SK-N-SH (cell line): Measurements from ENCODE around the gene ASCC1. TPM values are rescaled to one million over a fixed set of nuclear protein-coding genes. Genes with fewer than 3 reads are reported as not detected.
"Not testable (repeated sequence)": the region's sequence is repeated elsewhere in the genome, so short reads cannot be mapped to it uniquely, and the experiment has no call there.

Experiments
- CTCF ChIA-PET: fragments of 300-600, 350-600 bp; formaldehyde crosslinking; extraction: SDS; loops from one replicate; lab custom pipeline; 2021; lab: Yijun Ruan, JAX
- POLR2A ChIA-PET: fragments of 350-600 bp; sonication (Branson Sonifier 250); formaldehyde crosslinking; extraction: SDS; loops from one replicate; lab custom pipeline; 2020; ENCODE audit warnings: antibody characterized with exemption, inconsistent platforms; lab: Yijun Ruan, JAX
- DNase-seq: peaks from one replicate; pipeline ENCODE4 v3.0.0; 2012
- H2AFZ ChIP-seq: fragments of 200-600 bp; sonication (generic); 2 replicates; pipeline ENCODE4 v1.8.1; 2016; ENCODE audit warnings: antibody characterized with exemption, mild to moderate bottlenecking, low read depth
- H3F3A ChIP-seq: fragments of 200-600 bp; sonication (generic); replicated peaks from 2 replicates; pipeline ENCODE3; 2016; ENCODE audit warnings: antibody characterized with exemption, mild to moderate bottlenecking; ENCODE audit not compliant: insufficient read depth
- H3K27ac ChIP-seq, 2 experiments: fragments of 200-500 bp in 1 of 2; fragments of 200-600 bp in 1 of 2; sonication (Bioruptor generic) in 1 of 2; sonication (generic), shearing (Covaris generic) in 1 of 2; 2 replicates each; pipeline versions ENCODE4 v1.5.1 to v1.6.1; 2014 to 2016; ENCODE audit warnings: low read depth in 2 of 2, inconsistent platforms in 1 of 2, low read length in 1 of 2, mild to moderate bottlenecking in 1 of 2, mixed read lengths in 1 of 2
- H3K27me3 ChIP-seq: fragments of 200-600 bp; sonication (generic), shearing (Covaris generic); 2 replicates; pipeline ENCODE4 v1.6.1; 2016; ENCODE audit warnings: mixed run types; ENCODE audit not compliant: insufficient read depth
- H3K36me3 ChIP-seq, 2 experiments: fragments of 200-500 bp in 1 of 2; fragments of 200-600 bp in 1 of 2; sonication (Bioruptor generic) in 1 of 2; sonication (generic) in 1 of 2; replicated peaks in 1 of 2; 2 replicates each; pipeline versions ENCODE3 to v1.5.1; 2014 to 2016; ENCODE audit warnings: low read length in 1 of 2, mild to moderate bottlenecking in 1 of 2; ENCODE audit not compliant: insufficient read depth in 2 of 2, control insufficient read depth in 1 of 2
- H3K4me1 ChIP-seq, 2 experiments: fragments of 200-500 bp in 1 of 2; fragments of 200-600 bp in 1 of 2; sonication (Bioruptor generic) in 1 of 2; sonication (generic), shearing (Covaris generic) in 1 of 2; 2 replicates each; pipeline versions ENCODE4 v1.5.1 to v1.6.1; 2014 to 2016; ENCODE audit warnings: low read depth in 1 of 2, low read length in 1 of 2, mixed run types in 1 of 2; ENCODE audit not compliant: insufficient read depth in 2 of 2, control insufficient read depth in 1 of 2
- H3K4me2 ChIP-seq: fragments of 200-600 bp; sonication (generic), shearing (Covaris generic); 2 replicates; pipeline ENCODE4 v1.6.1; 2017; ENCODE audit warnings: mixed run types
- H3K4me3 ChIP-seq, 2 experiments: fragments of 200-500 bp in 1 of 2; fragments of 200-600 bp in 1 of 2; sonication (Bioruptor generic) in 1 of 2; sonication (generic), shearing (Covaris generic) in 1 of 2; 2 replicates each; pipeline versions ENCODE4 v1.5.1 to v1.8.1; 2014 to 2016; ENCODE audit warnings: low read depth in 2 of 2, inconsistent platforms in 1 of 2, low read length in 1 of 2, mild to moderate bottlenecking in 1 of 2, mixed read lengths in 1 of 2, moderate library complexity in 1 of 2
- H3K79me2 ChIP-seq: fragments of 200-600 bp; sonication (generic); 2 replicates; pipeline ENCODE4 v1.8.1; 2017; ENCODE audit warnings: mild to moderate bottlenecking; ENCODE audit not compliant: insufficient read depth
- H3K9ac ChIP-seq: fragments of 200-600 bp; sonication (generic); 2 replicates; pipeline ENCODE4 v1.6.1; 2017; ENCODE audit warnings: mixed run types
- H3K9me2 ChIP-seq: fragments of 200-600 bp; sonication (generic); 2 replicates; pipeline ENCODE4 v1.6.1; 2017; ENCODE audit warnings: mixed run types
- H3K9me3 ChIP-seq: fragments of 200-600 bp; sonication (generic); 2 replicates; pipeline ENCODE4 v1.6.1; 2017; ENCODE audit warnings: mixed run types, mild to moderate bottlenecking, moderate library complexity
- H4K20me1 ChIP-seq: fragments of 200-600 bp; sonication (generic); 2 replicates; pipeline ENCODE4 v1.6.1; 2017; ENCODE audit warnings: mild to moderate bottlenecking, mixed run types; ENCODE audit not compliant: insufficient read depth
- CHD2 ChIP-seq: fragments of 150-350 bp; IDR thresholded peaks from 2 replicates; pipeline ENCODE4 v1.6.1; 2018; ENCODE audit warnings: low read length; ENCODE audit not compliant: partially characterized antibody
- ELF1 ChIP-seq: IDR thresholded peaks from 2 replicates; pipeline ENCODE4 v1.4.0; 2012
- EZH2phosphoT487 ChIP-seq: fragments of 200-600 bp; sonication (generic); IDR thresholded peaks from 2 replicates; pipeline ENCODE4 v1.6.1; 2017; ENCODE audit warnings: low read depth, mixed run types, mild to moderate bottlenecking, antibody characterized with exemption, moderate library complexity, borderline replicate concordance
- MXI1 ChIP-seq: IDR thresholded peaks from 2 replicates; pipeline ENCODE4 v1.6.1; 2012; ENCODE audit warnings: mild to moderate bottlenecking, low read depth, low read length, improper control_type of control experiment
- NRF1 ChIP-seq: IDR thresholded peaks from 2 replicates; pipeline ENCODE4 v1.6.1; 2012; ENCODE audit warnings: low read depth, mild to moderate bottlenecking, low read length
- POLR2AphosphoS5 ChIP-seq: IDR thresholded peaks from 2 replicates; pipeline ENCODE4 v1.6.1; 2012; ENCODE audit warnings: low read depth, low read length
- RCOR1 ChIP-seq: fragments of 150-350 bp; IDR thresholded peaks from 2 replicates; pipeline ENCODE4 v1.6.1; 2017; ENCODE audit warnings: antibody characterized with exemption, low read length
- REST ChIP-seq: IDR thresholded peaks from 2 replicates; pipeline ENCODE4 v1.6.1; 2012; ENCODE audit warnings: mild to moderate bottlenecking, low read depth, low read length, moderate library complexity
- RFX5 ChIP-seq: IDR thresholded peaks from 2 replicates; pipeline ENCODE4 v1.6.1; 2012; ENCODE audit warnings: mild to moderate bottlenecking, improper control_type of control experiment, low read length
- SIN3A ChIP-seq: IDR thresholded peaks from 2 replicates; pipeline ENCODE4 v1.6.1; 2012; ENCODE audit warnings: low read depth, mild to moderate bottlenecking, low read length, moderate library complexity, borderline replicate concordance
- TCF12 ChIP-seq: IDR thresholded peaks from 2 replicates; pipeline ENCODE4 v1.4.0; 2012
- TEAD4 ChIP-seq: IDR thresholded peaks from 2 replicates; pipeline ENCODE4 v1.4.0; 2012; ENCODE audit warnings: mild to moderate bottlenecking, borderline replicate concordance; ENCODE audit not compliant: insufficient read depth
- USF1 ChIP-seq: IDR thresholded peaks from 2 replicates; pipeline ENCODE4 v1.4.0; 2012; ENCODE audit warnings: low read depth, borderline replicate concordance
- WGBS: methylation state at CpG from one replicate; pipeline ENCODE4 v1.1.6; 2017; ENCODE audit warnings: low lambda C conversion rate; 5-methylcytosine and 5-hydroxymethylcytosine counted together
- polyA plus RNA-seq, 3 experiments: library from polyadenylated mRNA; depleted of rRNA; stranded (reverse); fragments of >200 nt; gene quantifications; 2 replicates each; pipeline ENCODE4 v1.2.3, GENCODE V29; 2012

Gene ASCC1
- polyA plus RNA-seq, 1 of the 3 experiments (the other 2 are of a cell fraction), result 15.0 TPM

GRCh38 chr10:72137583-72137982 lies 78.5 kb downstream of the ASCC1 start (continued):
- TF ChIP-seq REST, result no peak
- no peak for TF ChIP-seq MXI1
- TF ChIP-seq EZH2phosphoT487, result no peak
- TF ChIP-seq NRF1, result no peak
- no peak for TF ChIP-seq SIN3A
- TF ChIP-seq USF1, result no peak

GRCh38 chr10:72136225-72136624 lies 79.9 kb downstream of the ASCC1 start:
- H3K27ac ChIP-seq, H3K4me3 ChIP-seq, H3F3A ChIP-seq, H2AFZ ChIP-seq, H3K79me2 ChIP-seq, DNase-seq, H3K9me3 ChIP-seq, H3K4me2 ChIP-seq, H3K9me2 ChIP-seq, H3K9ac ChIP-seq, H3K36me3 ChIP-seq, H4K20me1 ChIP-seq, H3K27me3 ChIP-seq, H3K4me1 ChIP-seq, POLR2A ChIA-PET: not testable (repeated sequence)
- WGBS, result 96% methylated on average over 10 of the region's 10 CpGs
- CTCF ChIA-PET, result interaction anchor here (0.7 to 1.3 kb wide), 2 partner anchors 11 to 191 kb away, joined by 3 to 5 read pairs; no protein-coding TSS in a partner anchor

GRCh38 chr10:72134785-72135767 lies 81.0 kb downstream of the ASCC1 start:
- no peaks in the 10 kb centered on the region for H3K79me2 ChIP-seq
- no peaks in the 10 kb centered on the region for H4K20me1 ChIP-seq
- H3K9me2 ChIP-seq, result no peaks in the 10 kb centered on the region
- no peaks in the 10 kb centered on the region; a peak in 1 of 4 replicates for H3K4me1 ChIP-seq
- H3K27ac ChIP-seq, result no peak overlapping the region
- no peak for DNase-seq
- H3K9ac ChIP-seq, result no peak overlapping the region
- H3K9me3 ChIP-seq, result no peaks in the 10 kb centered on the region
- ChIA-PET POLR2A (no interaction called here), CTCF (no interaction called here)
- 89% methylated on average over 10 of the region's 10 CpGs for WGBS
- no peak overlapping the region for H2AFZ ChIP-seq
- peaks cover 7% of the 10 kb centered on the region for H3F3A ChIP-seq
- H3K4me3 ChIP-seq, result no peak overlapping the region
- peaks cover 0 to 7% of the 10 kb centered on the region in 2 experiments for H3K36me3 ChIP-seq
- no peak overlapping the region for H3K4me2 ChIP-seq
- H3K27me3 ChIP-seq, result no peaks in the 10 kb centered on the region
- TF ChIP-seq CHD2 (no peak), TEAD4 (no peak), REST (no peak), EZH2phosphoT487 (no peak), POLR2AphosphoS5 (no peak), RFX5 (no peak), ELF1 (no peak), NRF1 (no peak), TCF12 (no peak), SIN3A (no peak), RCOR1 (no peak)
